SK-N-SH (cell line): ENCODE measurements around the gene MIAT. TPM values are rescaled to one million over a fixed set of nuclear protein-coding genes. Genes with fewer than 3 reads are reported as not detected.

ENCODE experiments used
- CTCF ChIA-PET: fragments of 300-600, 350-600 bp; formaldehyde crosslinking; extraction: SDS; loops from one replicate; lab custom pipeline; 2021; lab: Yijun Ruan, JAX
- POLR2A ChIA-PET: fragments of 350-600 bp; sonication (Branson Sonifier 250); formaldehyde crosslinking; extraction: SDS; loops from one replicate; lab custom pipeline; 2020; ENCODE audit warnings: antibody characterized with exemption, inconsistent platforms; lab: Yijun Ruan, JAX
- DNase-seq: peaks from one replicate; pipeline ENCODE4 v3.0.0; 2012
- H2AFZ ChIP-seq: fragments of 200-600 bp; sonication (generic); 2 replicates; pipeline ENCODE4 v1.8.1; 2016; ENCODE audit warnings: antibody characterized with exemption, mild to moderate bottlenecking, low read depth
- H3F3A ChIP-seq: fragments of 200-600 bp; sonication (generic); replicated peaks from 2 replicates; pipeline ENCODE3; 2016; ENCODE audit warnings: antibody characterized with exemption, mild to moderate bottlenecking; ENCODE audit not compliant: insufficient read depth
- H3K27ac ChIP-seq, 2 experiments: fragments of 200-500 bp in 1 of 2; fragments of 200-600 bp in 1 of 2; sonication (Bioruptor generic) in 1 of 2; sonication (generic), shearing (Covaris generic) in 1 of 2; 2 replicates each; pipeline versions ENCODE4 v1.5.1 to v1.6.1; 2014 to 2016; ENCODE audit warnings: low read depth in 2 of 2, inconsistent platforms in 1 of 2, low read length in 1 of 2, mild to moderate bottlenecking in 1 of 2, mixed read lengths in 1 of 2
- H3K27me3 ChIP-seq: fragments of 200-600 bp; sonication (generic), shearing (Covaris generic); 2 replicates; pipeline ENCODE4 v1.6.1; 2016; ENCODE audit warnings: mixed run types; ENCODE audit not compliant: insufficient read depth
- H3K36me3 ChIP-seq, 2 experiments: fragments of 200-500 bp in 1 of 2; fragments of 200-600 bp in 1 of 2; sonication (Bioruptor generic) in 1 of 2; sonication (generic) in 1 of 2; replicated peaks in 1 of 2; 2 replicates each; pipeline versions ENCODE3 to v1.5.1; 2014 to 2016; ENCODE audit warnings: low read length in 1 of 2, mild to moderate bottlenecking in 1 of 2; ENCODE audit not compliant: insufficient read depth in 2 of 2, control insufficient read depth in 1 of 2
- H3K4me1 ChIP-seq, 2 experiments: fragments of 200-500 bp in 1 of 2; fragments of 200-600 bp in 1 of 2; sonication (Bioruptor generic) in 1 of 2; sonication (generic), shearing (Covaris generic) in 1 of 2; 2 replicates each; pipeline versions ENCODE4 v1.5.1 to v1.6.1; 2014 to 2016; ENCODE audit warnings: low read depth in 1 of 2, low read length in 1 of 2, mixed run types in 1 of 2; ENCODE audit not compliant: insufficient read depth in 2 of 2, control insufficient read depth in 1 of 2
- H3K4me2 ChIP-seq: fragments of 200-600 bp; sonication (generic), shearing (Covaris generic); 2 replicates; pipeline ENCODE4 v1.6.1; 2017; ENCODE audit warnings: mixed run types
- H3K4me3 ChIP-seq, 2 experiments: fragments of 200-500 bp in 1 of 2; fragments of 200-600 bp in 1 of 2; sonication (Bioruptor generic) in 1 of 2; sonication (generic), shearing (Covaris generic) in 1 of 2; 2 replicates each; pipeline versions ENCODE4 v1.5.1 to v1.8.1; 2014 to 2016; ENCODE audit warnings: low read depth in 2 of 2, inconsistent platforms in 1 of 2, low read length in 1 of 2, mild to moderate bottlenecking in 1 of 2, mixed read lengths in 1 of 2, moderate library complexity in 1 of 2
- H3K79me2 ChIP-seq: fragments of 200-600 bp; sonication (generic); 2 replicates; pipeline ENCODE4 v1.8.1; 2017; ENCODE audit warnings: mild to moderate bottlenecking; ENCODE audit not compliant: insufficient read depth
- H3K9ac ChIP-seq: fragments of 200-600 bp; sonication (generic); 2 replicates; pipeline ENCODE4 v1.6.1; 2017; ENCODE audit warnings: mixed run types
- H3K9me2 ChIP-seq: fragments of 200-600 bp; sonication (generic); 2 replicates; pipeline ENCODE4 v1.6.1; 2017; ENCODE audit warnings: mixed run types
- H3K9me3 ChIP-seq: fragments of 200-600 bp; sonication (generic); 2 replicates; pipeline ENCODE4 v1.6.1; 2017; ENCODE audit warnings: mixed run types, mild to moderate bottlenecking, moderate library complexity
- H4K20me1 ChIP-seq: fragments of 200-600 bp; sonication (generic); 2 replicates; pipeline ENCODE4 v1.6.1; 2017; ENCODE audit warnings: mild to moderate bottlenecking, mixed run types; ENCODE audit not compliant: insufficient read depth
- EP300 ChIP-seq, 2 experiments: IDR thresholded peaks; 2 replicates each; pipeline versions ENCODE4 v1.4.0 to v1.6.1; 2012; ENCODE audit warnings: borderline replicate concordance in 1 of 2, low read depth in 1 of 2, low read length in 1 of 2
- FOXM1 ChIP-seq: IDR thresholded peaks from 2 replicates; pipeline ENCODE4 v1.4.0; 2012; ENCODE audit warnings: low read depth, mild to moderate bottlenecking
- GABPA ChIP-seq: IDR thresholded peaks from 2 replicates; pipeline ENCODE4 v1.4.0; 2012; ENCODE audit warnings: low read depth, mild to moderate bottlenecking
- MAX ChIP-seq: IDR thresholded peaks from 2 replicates; pipeline ENCODE4 v1.4.0; 2012; ENCODE audit warnings: low read depth
- MXI1 ChIP-seq: IDR thresholded peaks from 2 replicates; pipeline ENCODE4 v1.6.1; 2012; ENCODE audit warnings: mild to moderate bottlenecking, low read depth, low read length, improper control_type of control experiment
- PBX3 ChIP-seq: IDR thresholded peaks from 2 replicates; pipeline ENCODE4; 2012
- RCOR1 ChIP-seq: fragments of 150-350 bp; IDR thresholded peaks from 2 replicates; pipeline ENCODE4 v1.6.1; 2017; ENCODE audit warnings: antibody characterized with exemption, low read length
- RFX5 ChIP-seq: IDR thresholded peaks from 2 replicates; pipeline ENCODE4 v1.6.1; 2012; ENCODE audit warnings: mild to moderate bottlenecking, improper control_type of control experiment, low read length
- USF2 ChIP-seq: fragments of 150-350 bp; IDR thresholded peaks from 2 replicates; pipeline ENCODE4 v1.6.1; 2017; ENCODE audit warnings: antibody characterized with exemption, low read length, low read depth, borderline replicate concordance
- ZBTB33 ChIP-seq: IDR thresholded peaks from 2 replicates; pipeline ENCODE4 v1.4.0; 2012; ENCODE audit warnings: low read depth, borderline replicate concordance
- WGBS: methylation state at CpG from one replicate; pipeline ENCODE4 v1.1.6; 2017; ENCODE audit warnings: low lambda C conversion rate; 5-methylcytosine and 5-hydroxymethylcytosine counted together
- polyA plus RNA-seq, 3 experiments: library from polyadenylated mRNA; depleted of rRNA; stranded (reverse); fragments of >200 nt; gene quantifications; 2 replicates each; pipeline ENCODE4 v1.2.3, GENCODE V29; 2012
- TF ChIP-seq, protein P1 (sequence below): fragments of 150-350 bp; IDR thresholded peaks from 2 replicates; pipeline ENCODE4 v1.6.1; 2016; ENCODE audit warnings: mild to moderate bottlenecking, low read depth, low read length
- TF ChIP-seq, protein P2 (sequence below): fragments of 200-600 bp; sonication (generic); IDR thresholded peaks from 2 replicates; pipeline ENCODE4 v1.6.1; 2017; ENCODE audit warnings: antibody characterized with exemption, mild to moderate bottlenecking, moderate library complexity

The MIAT gene
- polyA plus RNA-seq, 1 of the 3 experiments (the other 2 are of a cell fraction), result 5.4 TPM

DNA sequence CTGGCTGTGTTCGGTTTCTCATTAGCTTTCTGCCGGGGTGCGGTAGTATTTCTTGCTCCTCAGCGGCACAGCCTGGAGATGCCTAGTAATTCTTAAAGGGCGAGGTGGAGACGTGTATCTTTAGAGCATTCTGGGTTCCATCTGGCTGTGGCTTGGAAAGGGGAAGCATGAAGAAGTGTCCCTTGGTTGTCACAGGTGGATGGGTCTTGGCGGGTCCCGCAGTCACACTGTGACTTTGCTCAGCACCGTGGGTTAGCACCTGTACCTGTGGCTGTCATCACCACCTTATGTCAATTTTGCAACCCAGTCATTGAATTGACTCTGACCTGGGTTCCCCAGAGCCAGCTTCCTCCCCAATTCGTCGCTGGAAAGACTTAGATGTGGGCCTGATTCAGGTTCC, 57.6 kb downstream of the MIAT start:
- H3K79me2 ChIP-seq, result no peaks in the 10 kb centered on the region
- H3K9me3 ChIP-seq, result no peaks in the 10 kb centered on the region
- WGBS, result 90% methylated on average over 11 of the region's 11 CpGs
- H3F3A ChIP-seq, result peaks cover 20% of the 10 kb centered on the region
- no peak for DNase-seq
- H3K27me3 ChIP-seq, result no peaks in the 10 kb centered on the region
- no peaks in the 10 kb centered on the region for H4K20me1 ChIP-seq
- H3K4me3 ChIP-seq, result no peak overlapping the region
- ChIA-PET CTCF (no interaction called here), POLR2A (no interaction called here)
- no peak overlapping the region for H3K4me2 ChIP-seq
- no peaks in the 10 kb centered on the region for H3K36me3 ChIP-seq
- peaks cover 0 to 10% of the 10 kb centered on the region in 2 experiments; a peak in 1 of 4 replicates for H3K4me1 ChIP-seq
- no peak overlapping the region for H3K27ac ChIP-seq
- H3K9me2 ChIP-seq, result no peaks in the 10 kb centered on the region
- TF ChIP-seq RCOR1, result no peak
- no peak overlapping the region for H2AFZ ChIP-seq
- H3K9ac ChIP-seq, result no peak overlapping the region

DNA sequence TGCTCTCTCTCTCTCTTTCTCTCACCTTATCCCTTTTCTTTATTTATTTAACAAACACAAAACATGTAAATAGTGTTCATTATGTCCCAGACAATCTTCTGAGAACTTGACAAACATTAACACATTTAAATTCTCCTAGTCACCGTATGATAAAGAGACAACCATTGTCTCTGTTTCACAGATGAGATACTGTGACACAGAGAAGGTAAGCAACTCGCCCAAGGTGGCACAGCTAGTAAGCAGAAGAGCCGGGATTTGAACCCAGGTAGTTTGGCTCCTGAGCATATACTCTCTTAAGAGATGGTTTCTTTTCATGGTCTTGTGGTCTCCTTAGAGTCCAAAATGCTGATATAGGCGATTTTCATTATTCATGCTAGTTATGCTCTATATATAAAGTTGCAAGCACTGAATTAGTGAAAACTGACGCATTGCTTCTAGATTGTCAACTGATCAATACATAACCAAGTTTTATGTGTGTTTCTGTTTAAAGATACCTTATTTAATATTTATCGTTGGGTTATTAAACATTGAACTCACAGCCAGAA, 58.1 kb downstream of the MIAT start:
- no peaks in the 10 kb centered on the region for H3K9me3 ChIP-seq
- peaks cover 20% of the 10 kb centered on the region for H3F3A ChIP-seq
- DNase-seq, result no peak
- no peak overlapping the region for H3K9ac ChIP-seq
- ChIA-PET CTCF (no interaction called here), POLR2A (no interaction called here)
- TF ChIP-seq MXI1 (no peak), PBX3 (no peak), USF2 (no peak), FOXM1 (no peak), ZBTB33 (no peak), RFX5 (no peak), GABPA (no peak), EP300 (IDR thresholded peaks at IDR 0.05; ENCODE audit: borderline replicate concordance in 1 of 2, low read depth in 1 of 2, low read length in 1 of 2) (no peak), MAX (no peak)
- TF ChIP-seq, protein P1, sequence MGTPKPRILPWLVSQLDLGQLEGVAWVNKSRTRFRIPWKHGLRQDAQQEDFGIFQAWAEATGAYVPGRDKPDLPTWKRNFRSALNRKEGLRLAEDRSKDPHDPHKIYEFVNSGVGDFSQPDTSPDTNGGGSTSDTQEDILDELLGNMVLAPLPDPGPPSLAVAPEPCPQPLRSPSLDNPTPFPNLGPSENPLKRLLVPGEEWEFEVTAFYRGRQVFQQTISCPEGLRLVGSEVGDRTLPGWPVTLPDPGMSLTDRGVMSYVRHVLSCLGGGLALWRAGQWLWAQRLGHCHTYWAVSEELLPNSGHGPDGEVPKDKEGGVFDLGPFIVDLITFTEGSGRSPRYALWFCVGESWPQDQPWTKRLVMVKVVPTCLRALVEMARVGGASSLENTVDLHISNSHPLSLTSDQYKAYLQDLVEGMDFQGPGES, result no peak
- TF ChIP-seq, protein P2, sequence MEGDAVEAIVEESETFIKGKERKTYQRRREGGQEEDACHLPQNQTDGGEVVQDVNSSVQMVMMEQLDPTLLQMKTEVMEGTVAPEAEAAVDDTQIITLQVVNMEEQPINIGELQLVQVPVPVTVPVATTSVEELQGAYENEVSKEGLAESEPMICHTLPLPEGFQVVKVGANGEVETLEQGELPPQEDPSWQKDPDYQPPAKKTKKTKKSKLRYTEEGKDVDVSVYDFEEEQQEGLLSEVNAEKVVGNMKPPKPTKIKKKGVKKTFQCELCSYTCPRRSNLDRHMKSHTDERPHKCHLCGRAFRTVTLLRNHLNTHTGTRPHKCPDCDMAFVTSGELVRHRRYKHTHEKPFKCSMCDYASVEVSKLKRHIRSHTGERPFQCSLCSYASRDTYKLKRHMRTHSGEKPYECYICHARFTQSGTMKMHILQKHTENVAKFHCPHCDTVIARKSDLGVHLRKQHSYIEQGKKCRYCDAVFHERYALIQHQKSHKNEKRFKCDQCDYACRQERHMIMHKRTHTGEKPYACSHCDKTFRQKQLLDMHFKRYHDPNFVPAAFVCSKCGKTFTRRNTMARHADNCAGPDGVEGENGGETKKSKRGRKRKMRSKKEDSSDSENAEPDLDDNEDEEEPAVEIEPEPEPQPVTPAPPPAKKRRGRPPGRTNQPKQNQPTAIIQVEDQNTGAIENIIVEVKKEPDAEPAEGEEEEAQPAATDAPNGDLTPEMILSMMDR, result no peak
- no peaks in the 10 kb centered on the region for H3K27me3 ChIP-seq
- no peaks in the 10 kb centered on the region for H3K79me2 ChIP-seq
- no peak overlapping the region for H2AFZ ChIP-seq
- no peak overlapping the region for H3K4me3 ChIP-seq
- no peaks in the 10 kb centered on the region for H4K20me1 ChIP-seq
- WGBS, result 90% methylated on average over 6 of the region's 6 CpGs
- H3K27ac ChIP-seq, result no peak overlapping the region
- peaks cover 0 to 10% of the 10 kb centered on the region in 2 experiments; a peak in 1 of 4 replicates for H3K4me1 ChIP-seq
- H3K4me2 ChIP-seq, result no peak overlapping the region
- no peaks in the 10 kb centered on the region for H3K9me2 ChIP-seq
- H3K36me3 ChIP-seq, result no peaks in the 10 kb centered on the region
